ENCODE data around the gene TBPL1. TPM values are rescaled to one million over a fixed set of nuclear protein-coding genes. Genes with fewer than 3 reads are reported as not detected.

The TBPL1 gene
- total and polyA plus RNA-seq, 2 of the 8 experiments (the other 6 are each of a cell fraction or from before 2014, with no cell fraction given), result 32.5 to 67.0 TPM

DNA sequence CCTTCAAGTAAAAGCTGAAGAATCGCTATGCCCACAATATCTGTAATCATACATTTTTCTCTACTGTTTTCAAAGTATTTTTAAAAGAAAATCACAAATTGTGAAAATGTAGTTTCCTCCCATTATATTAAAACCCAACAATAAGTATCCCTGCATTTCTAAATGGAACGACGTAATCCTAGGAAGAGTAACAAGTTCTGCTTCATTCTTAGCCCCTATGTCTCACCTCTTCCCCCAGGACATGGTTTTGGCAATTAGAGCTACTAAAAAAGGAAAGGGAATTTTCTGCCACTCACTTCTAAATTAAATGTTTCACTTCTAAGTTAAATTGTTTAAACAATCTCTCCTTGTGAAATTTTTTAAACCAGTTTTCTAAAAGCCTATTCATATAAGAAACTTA, 47.4 kb downstream of the TBPL1 start (continued):
- TF ChIP-seq TAF7 (optimal IDR thresholded peaks at IDR 0.05; ENCODE audit: borderline replicate concordance, low read depth, low read length), result no peak
- TF ChIP-seq NRF1 (IDR thresholded peaks at IDR 0.05; ENCODE audit: low read depth, low read length), result no peak
- TF ChIP-seq ASH2L (IDR thresholded peaks at IDR 0.05; ENCODE audit: low read length), result no peak
- TF ChIP-seq JUND (IDR thresholded peaks at IDR 0.05; ENCODE audit: low read length), result no peak
